SK-N-MC (cell line): ENCODE data around the gene SLC25A38.
A peak's percentile ranks its signal among the peaks of the same experiment; 100 is the strongest.

Experiments used
- DNase-seq: peaks from one replicate; pipeline ENCODE4 v3.0.0-alpha.2; 2011; ENCODE audit warnings: low read depth, low spot score
- H3K27ac ChIP-seq: fragments of 200-600 bp; sonication (generic); 2 replicates; pipeline ENCODE4 v1.5.1; 2016; ENCODE audit warnings: mixed run types
- H3K36me3 ChIP-seq: fragments of 200-600 bp; sonication (generic); 2 replicates; pipeline ENCODE4 v1.6.1; 2017; ENCODE audit warnings: antibody characterized with exemption, low read length, mixed read lengths; ENCODE audit not compliant: insufficient read depth
- H3K4me3 ChIP-seq: fragments of 200-600 bp; sonication (generic); 2 replicates; pipeline ENCODE4 v1.5.1; 2016
- H3K9ac ChIP-seq: fragments of 200-600 bp; sonication (generic); 2 replicates; pipeline ENCODE4 v1.8.0; 2017; ENCODE audit warnings: mixed run types, mixed read lengths; ENCODE audit not compliant: insufficient read length
- H3K9me3 ChIP-seq: fragments of 200-600 bp; sonication (generic); 2 replicates; pipeline ENCODE4 v1.6.1; 2017; ENCODE audit warnings: low read depth, mild to moderate bottlenecking, antibody characterized with exemption, low read length, moderate library complexity, mixed read lengths
- EZH2 ChIP-seq: fragments of 200-600 bp; sonication (generic); IDR thresholded peaks from one replicate; pipeline ENCODE4 v1.6.1; 2017; ENCODE audit warnings: antibody characterized with exemption
- FOXP2 ChIP-seq: optimal IDR thresholded peaks from 2 replicates; pipeline ENCODE3; 2011; ENCODE audit warnings: mild to moderate bottlenecking, moderate library complexity; ENCODE audit not compliant: insufficient read depth; ENCODE audit errors: extremely low read length, control extremely low read depth
- POLR2AphosphoS5 ChIP-seq: IDR thresholded peaks from 2 replicates; pipeline ENCODE4 v1.6.1; 2012; ENCODE audit warnings: mild to moderate bottlenecking, low read depth, low read length, borderline replicate concordance

The SLC25A38 gene

GRCh38 chr3:39429466-39429865 lies 46.3 kb downstream of the SLC25A38 start:
- Histone ChIP-seq H3K27ac (no peak overlapping the region), H3K36me3 (no peaks in the 10 kb centered on the region), H3K9ac (no peak overlapping the region), H3K4me3 (no peak overlapping the region), H3K9me3 (no peaks in the 10 kb centered on the region)
- TF ChIP-seq EZH2 (no peak), FOXP2 (no peak), POLR2AphosphoS5 (no peak)
- no peak for DNase-seq

- Histone ChIP-seq H3K36me3 (no peaks in the 10 kb centered on the region), H3K27ac (no peak overlapping the region), H3K9ac (no peak overlapping the region), H3K4me3 (no peak overlapping the region), H3K9me3 (no peaks in the 10 kb centered on the region)
- no peak for DNase-seq
- TF ChIP-seq FOXP2 (no peak), EZH2 (no peak), POLR2AphosphoS5 (no peak)
These were observed 49.2 kb downstream of the SLC25A38 start for GRCh38 chr3:39432342-39432741.

- TF ChIP-seq EZH2 (no peak), POLR2AphosphoS5 (no peak), FOXP2 (no peak)
- Histone ChIP-seq H3K27ac (no peak overlapping the region), H3K36me3 (no peaks in the 10 kb centered on the region), H3K9ac (no peak overlapping the region), H3K9me3 (no peaks in the 10 kb centered on the region), H3K4me3 (no peak overlapping the region)
- DNase-seq: no peak
These were observed 50.5 kb downstream of the SLC25A38 start for GRCh38 chr3:39433642-39434041.

- TF ChIP-seq EZH2 (no peak), POLR2AphosphoS5 (no peak), FOXP2 (no peak)
- Histone ChIP-seq H3K27ac (no peak overlapping the region), H3K9me3 (no peaks in the 10 kb centered on the region), H3K4me3 (no peak overlapping the region), H3K36me3 (no peaks in the 10 kb centered on the region), H3K9ac (no peak overlapping the region)
- no peak for DNase-seq
These were observed 51.4 kb downstream of the SLC25A38 start for GRCh38 chr3:39434574-39434973.

GRCh38 chr3:39435006-39435748 lies 52.0 kb downstream of the SLC25A38 start:
- no peak for DNase-seq
- TF ChIP-seq POLR2AphosphoS5: no peak
- TF ChIP-seq EZH2: no peak
- no peak for TF ChIP-seq FOXP2
- no peaks in the 10 kb centered on the region for H3K9me3 ChIP-seq
- H3K4me3 ChIP-seq: no peak overlapping the region
- H3K36me3 ChIP-seq: no peaks in the 10 kb centered on the region
- no peak overlapping the region for H3K27ac ChIP-seq
- no peak overlapping the region for H3K9ac ChIP-seq

GRCh38 chr3:39438880-39439279 lies 55.7 kb downstream of the SLC25A38 start:
- Histone ChIP-seq H3K9me3 (no peaks in the 10 kb centered on the region), H3K4me3 (no peak overlapping the region), H3K36me3 (no peaks in the 10 kb centered on the region), H3K9ac (no peak overlapping the region), H3K27ac (peak overlapping the region; percentile 73)
- no peak for DNase-seq
- no peak for TF ChIP-seq FOXP2
- no peak for TF ChIP-seq POLR2AphosphoS5
- no peak for TF ChIP-seq EZH2

GRCh38 chr3:39440316-39440715 lies 57.1 kb downstream of the SLC25A38 start:
- TF ChIP-seq POLR2AphosphoS5: no peak
- no peak for TF ChIP-seq EZH2
- no peak for TF ChIP-seq FOXP2
- Histone ChIP-seq H3K36me3 (no peaks in the 10 kb centered on the region), H3K4me3 (no peak overlapping the region), H3K27ac (no peak overlapping the region), H3K9me3 (no peaks in the 10 kb centered on the region), H3K9ac (no peak overlapping the region)
- DNase-seq: no peak

- Histone ChIP-seq H3K9ac (no peak overlapping the region), H3K4me3 (no peak overlapping the region), H3K36me3 (no peaks in the 10 kb centered on the region), H3K9me3 (no peaks in the 10 kb centered on the region), H3K27ac (no peak overlapping the region)
- TF ChIP-seq FOXP2 (no peak), EZH2 (no peak), POLR2AphosphoS5 (no peak)
- DNase-seq: no peak
These were observed 60.4 kb downstream of the SLC25A38 start for GRCh38 chr3:39443530-39443929.

GRCh38 chr3:39445927-39446326 lies 62.8 kb downstream of the SLC25A38 start:
- no peak for TF ChIP-seq EZH2
- TF ChIP-seq FOXP2: no peak
- no peak for TF ChIP-seq POLR2AphosphoS5
- Histone ChIP-seq H3K4me3 (no peak overlapping the region), H3K9me3 (no peaks in the 10 kb centered on the region), H3K36me3 (no peaks in the 10 kb centered on the region), H3K9ac (no peak overlapping the region), H3K27ac (no peak overlapping the region)
- no peak for DNase-seq
